Measurements from ENCODE around the gene RTF2.
"Not testable (repeated sequence)": the region's sequence is repeated elsewhere in the genome, so short reads cannot be mapped to it uniquely, and the experiment has no call there.

Gene RTF2

DNA sequence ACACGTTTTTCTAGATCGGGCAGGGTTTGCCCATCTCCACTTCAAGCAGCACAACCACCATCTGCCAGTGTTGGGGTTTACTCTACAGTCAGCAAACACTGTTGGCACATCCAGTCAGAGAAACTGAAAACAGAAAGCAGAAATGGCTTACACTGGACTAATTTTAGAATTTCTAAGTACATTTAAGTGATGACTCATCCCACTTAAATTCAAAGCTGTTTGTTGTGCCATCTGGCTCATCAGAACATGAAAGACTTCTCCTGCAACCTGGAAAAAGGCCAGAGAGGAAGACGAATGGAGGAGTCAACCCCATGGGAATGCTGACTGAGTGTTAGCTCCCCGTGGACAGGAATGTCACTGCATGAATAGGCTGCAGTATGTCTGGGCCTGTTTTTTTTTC is 86.4 kb downstream of the RTF2 start:
- no peak for DNase-seq

DNA sequence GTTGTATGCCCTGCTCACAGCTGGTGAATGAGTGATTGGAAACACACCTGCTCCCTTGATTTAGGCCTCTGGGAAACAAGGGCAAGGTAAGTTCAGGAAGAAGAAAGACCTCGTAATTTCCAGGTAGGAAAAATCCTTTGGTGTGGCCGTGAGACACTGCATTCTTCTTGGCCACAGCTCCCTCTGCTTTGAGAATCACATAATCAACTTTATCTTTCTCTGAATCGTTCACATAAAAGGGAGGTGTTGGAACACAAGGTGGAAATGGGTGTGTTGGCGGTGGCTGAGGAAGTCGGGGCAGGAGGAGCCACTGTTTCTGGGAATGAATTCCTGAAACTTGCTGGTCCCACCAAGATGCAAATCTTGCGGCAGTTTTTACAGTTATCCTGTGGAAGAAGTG is 90.5 kb downstream of the RTF2 start:
- no peak for DNase-seq

DNA sequence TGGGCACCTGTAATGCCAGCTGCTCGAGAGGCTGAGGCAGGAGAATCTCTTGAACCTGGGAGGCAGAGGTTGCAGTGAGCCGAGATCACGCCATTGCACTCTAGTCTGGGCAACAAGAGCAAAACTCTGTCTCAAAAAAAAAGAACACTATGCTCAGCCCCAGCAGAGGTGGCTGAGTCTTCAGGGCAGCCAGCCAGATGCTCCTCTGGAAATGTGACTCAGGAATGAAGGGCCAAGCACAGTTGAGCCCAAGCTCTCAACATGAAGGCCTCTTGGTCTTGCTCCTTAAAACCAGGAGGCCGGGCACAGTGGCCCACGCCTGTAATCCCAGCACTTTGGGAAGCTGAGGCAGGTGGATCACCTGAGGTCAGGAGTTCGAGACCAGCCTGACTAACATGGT is 96.1 kb downstream of the RTF2 start:
- DNase-seq = not testable (repeated sequence)

GRCh38 chr20:56565511-56565910 is 97.1 kb downstream of the RTF2 start:
- DNase-seq = no peak

DNA sequence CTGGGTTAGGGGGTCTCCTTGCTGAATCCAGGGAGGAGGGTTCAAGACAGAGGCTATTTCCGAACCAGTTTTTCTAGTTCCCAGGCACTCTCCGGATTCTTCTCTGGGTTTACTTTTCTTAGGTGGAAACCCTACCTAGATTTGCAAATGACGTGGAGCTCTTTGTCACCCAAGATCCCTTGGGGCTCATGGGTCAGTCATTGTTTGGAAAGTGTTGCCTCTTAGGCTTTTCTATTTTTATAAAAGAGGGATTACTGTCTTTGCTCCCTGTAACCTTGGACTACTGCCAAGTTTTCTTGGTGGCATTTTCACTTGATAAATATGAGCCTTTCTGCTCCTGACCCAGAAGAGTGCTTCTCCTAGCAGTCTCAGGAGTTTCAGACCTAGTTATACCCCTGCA is 98.2 kb downstream of the RTF2 start:
- DNase-seq = no peak

Measured in activated CD8-positive, alpha-beta memory T cell treated with anti-CD3 and anti-CD28 coated beads, Interleukin-2, amount 50 U/mL, for 48 hours (primary cell).